ENCODE measurements around the gene BRD4. TPM values are rescaled to one million over a fixed set of nuclear protein-coding genes. Genes with fewer than 3 reads are reported as not detected.
A peak's percentile ranks its signal among the peaks of the same experiment; 100 is the strongest.

Gene BRD4
- total and polyA plus RNA-seq, 11 donors: 31.1 to 78.9 (median 61.8) TPM

DNA sequence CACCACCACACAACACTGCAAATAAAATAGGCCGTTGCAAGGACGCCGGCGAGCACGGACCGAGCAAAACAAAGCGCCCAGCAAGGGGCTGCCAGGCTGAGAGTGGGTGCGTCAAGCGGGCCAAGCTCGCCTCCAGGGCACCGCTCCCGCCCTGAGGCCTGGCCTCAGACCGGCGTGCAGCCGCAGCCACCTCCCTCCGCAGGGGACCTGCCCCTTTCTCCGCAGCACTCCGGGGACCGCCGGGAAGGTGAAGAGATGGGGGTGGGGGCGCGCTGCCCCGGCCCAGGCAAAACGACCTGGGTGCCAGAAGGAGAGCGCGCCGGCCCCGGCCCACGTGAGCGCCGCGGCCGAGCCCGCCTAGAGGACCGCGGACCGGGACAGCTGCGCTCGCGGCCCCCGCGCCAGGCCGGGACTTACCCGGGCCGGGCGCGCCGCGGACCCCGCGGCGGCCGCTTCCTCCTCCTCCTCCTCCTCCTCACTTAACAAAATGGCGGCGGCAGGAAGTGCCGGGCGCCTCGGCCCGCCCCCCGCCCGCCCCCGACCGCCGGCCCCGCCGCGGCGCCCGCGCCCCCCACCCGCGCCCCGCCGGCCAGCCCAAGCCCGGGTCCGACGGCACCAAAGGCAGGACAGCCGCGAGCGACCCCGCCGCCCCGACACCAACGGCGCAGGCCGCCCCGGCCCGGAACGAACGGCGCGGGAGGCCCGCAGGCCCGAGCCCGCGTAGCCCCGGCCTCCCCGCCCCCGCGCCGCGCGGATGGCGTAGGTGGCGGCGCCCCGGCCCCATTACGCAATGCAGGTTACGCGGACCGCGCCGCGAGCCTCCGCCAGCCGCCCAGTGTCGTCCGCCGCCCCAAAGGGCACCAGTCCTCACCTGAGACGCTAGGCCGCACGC lies 674 bp downstream of the BRD4 start:
- H3K27me3 ChIP-seq: no peaks in the 10 kb centered on the region
- peak overlapping the region; percentile 73 to 99 (median 96) for H3K4me3 ChIP-seq
- peak in 3 of 4 donors; percentile 36 to 52 (median 41) for ATAC-seq
- intact Hi-C loops (cut with DNase I): loop anchor here in 8 of 10 donors (5.0 to 10.0 kb wide), 7 partner anchors 34 to 121 kb away; partner anchors contain the start of gene AKAP8 (in 3 of the 8)
- peak; percentile 51 to 83 (median 64) for DNase-seq
- H3K9me3 ChIP-seq: no peaks in the 10 kb centered on the region
- H3K27ac ChIP-seq: peak overlapping the region; percentile 84 to 97 (median 92)
- 0 to 1% (median 1%) methylated on average over 10 to 122 of the region's 122 CpGs for WGBS, 4 donors
- TF ChIP-seq, protein P1, sequence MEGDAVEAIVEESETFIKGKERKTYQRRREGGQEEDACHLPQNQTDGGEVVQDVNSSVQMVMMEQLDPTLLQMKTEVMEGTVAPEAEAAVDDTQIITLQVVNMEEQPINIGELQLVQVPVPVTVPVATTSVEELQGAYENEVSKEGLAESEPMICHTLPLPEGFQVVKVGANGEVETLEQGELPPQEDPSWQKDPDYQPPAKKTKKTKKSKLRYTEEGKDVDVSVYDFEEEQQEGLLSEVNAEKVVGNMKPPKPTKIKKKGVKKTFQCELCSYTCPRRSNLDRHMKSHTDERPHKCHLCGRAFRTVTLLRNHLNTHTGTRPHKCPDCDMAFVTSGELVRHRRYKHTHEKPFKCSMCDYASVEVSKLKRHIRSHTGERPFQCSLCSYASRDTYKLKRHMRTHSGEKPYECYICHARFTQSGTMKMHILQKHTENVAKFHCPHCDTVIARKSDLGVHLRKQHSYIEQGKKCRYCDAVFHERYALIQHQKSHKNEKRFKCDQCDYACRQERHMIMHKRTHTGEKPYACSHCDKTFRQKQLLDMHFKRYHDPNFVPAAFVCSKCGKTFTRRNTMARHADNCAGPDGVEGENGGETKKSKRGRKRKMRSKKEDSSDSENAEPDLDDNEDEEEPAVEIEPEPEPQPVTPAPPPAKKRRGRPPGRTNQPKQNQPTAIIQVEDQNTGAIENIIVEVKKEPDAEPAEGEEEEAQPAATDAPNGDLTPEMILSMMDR (IDR thresholded peaks at IDR 0.05): no peak
- no peak for TF ChIP-seq POLR2A (IDR thresholded peaks at IDR 0.05)
- peaks cover 0 to 3% (median 0%) of the 10 kb centered on the region in 9 donors for H3K36me3 ChIP-seq
- H3K4me1 ChIP-seq: peaks cover 6 to 67% (median 54%) of the 10 kb centered on the region in 12 donors

DNA sequence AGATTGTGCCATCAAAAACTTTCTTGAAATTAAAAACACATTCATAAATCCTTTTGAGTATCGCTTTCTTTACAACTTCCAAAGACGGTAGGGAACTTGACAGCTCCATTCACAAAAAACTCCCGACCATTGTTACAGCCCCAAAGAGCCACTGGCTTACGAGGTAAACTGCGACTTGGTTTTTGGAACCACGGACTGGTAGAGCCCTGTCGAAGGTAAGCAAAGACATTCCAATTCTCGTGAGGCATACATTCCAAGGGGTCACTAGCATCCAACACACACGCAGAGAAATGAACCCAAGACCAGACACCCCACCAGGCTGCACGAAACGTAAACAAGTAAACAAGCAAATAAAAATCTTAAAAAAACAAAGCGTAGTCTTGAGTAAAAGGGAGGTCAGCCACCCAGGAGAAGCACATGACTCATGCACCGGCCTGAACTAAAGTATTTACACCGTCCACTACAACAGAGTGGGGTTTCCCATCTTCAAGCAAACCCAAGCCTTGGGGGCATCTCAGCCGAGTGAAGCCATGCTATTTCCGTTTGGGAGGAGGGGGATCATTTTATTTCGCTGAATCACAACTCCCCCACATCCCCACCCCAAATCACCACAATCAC lies 1.4 kb downstream of the BRD4 start:
- DNase-seq: no peak
- intact Hi-C loops (cut with DNase I): loop anchor here in 8 of 10 donors (5.0 to 10.0 kb wide), 7 partner anchors 34 to 121 kb away; partner anchors contain the start of gene AKAP8 (in 3 of the 8)
- H3K4me1 ChIP-seq: peaks cover 8 to 68% (median 60%) of the 10 kb centered on the region in 12 donors

DNA sequence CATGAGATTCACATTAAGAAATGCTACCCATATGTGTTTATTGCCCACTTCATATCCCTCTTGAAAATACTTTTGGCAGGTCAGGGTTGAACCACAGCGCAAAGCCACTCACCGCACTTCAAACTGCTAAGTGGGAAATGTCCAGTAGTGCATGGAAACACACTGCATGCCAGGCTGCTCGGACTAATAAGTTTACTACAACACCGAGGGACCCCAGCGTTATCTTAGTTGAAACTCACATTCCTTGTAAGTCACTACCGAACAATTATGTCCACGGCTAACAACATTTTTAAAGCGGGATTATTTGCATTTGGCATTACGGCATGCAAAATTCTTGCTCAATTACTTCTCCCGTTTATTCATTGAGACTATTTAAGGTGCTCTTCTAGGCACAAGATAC lies 4.0 kb downstream of the BRD4 start:
- WGBS, 4 donors: 34 to 44% (median 39%) methylated on average over 10 of the region's 10 CpGs
- no peak for ATAC-seq
- intact Hi-C loops (cut with DNase I): loop anchor here in 6 of 10 donors (5.0 kb wide), 4 partner anchors 36 to 61 kb away; no protein-coding TSS in a partner anchor
- no peak for DNase-seq
- Histone ChIP-seq H3K27me3 (no peaks in the 10 kb centered on the region), H3K4me3 (no peak overlapping the region), H3K36me3 (no peaks in the 10 kb centered on the region), H3K4me1 (peaks cover 13 to 87% (median 81%) of the 10 kb centered on the region in 12 donors), H3K9me3 (no peaks in the 10 kb centered on the region), H3K27ac (peak overlapping the region in 3 of 12 donors; percentile 12 to 37 (median 36))
- no peak for TF ChIP-seq POLR2A (IDR thresholded peaks at IDR 0.05)

More for the DNA sequence above, 1.4 kb downstream of the BRD4 start:
- peak overlapping the region; percentile 73 to 99 (median 96) for H3K4me3 ChIP-seq
- peaks cover 0 to 3% (median 0%) of the 10 kb centered on the region in 9 donors for H3K36me3 ChIP-seq
- peak overlapping the region; percentile 84 to 97 (median 92) for H3K27ac ChIP-seq
- WGBS, 4 donors: 6 to 9% (median 8%) methylated on average over 17 of the region's 17 CpGs
- H3K9me3 ChIP-seq: no peaks in the 10 kb centered on the region
- ATAC-seq: peak in 2 of 4 donors; percentile 27 to 36
- TF ChIP-seq POLR2A (IDR thresholded peaks at IDR 0.05): no peak
- TF ChIP-seq, protein P1 (IDR thresholded peaks at IDR 0.05): no peak
- H3K27me3 ChIP-seq: no peaks in the 10 kb centered on the region

DNA sequence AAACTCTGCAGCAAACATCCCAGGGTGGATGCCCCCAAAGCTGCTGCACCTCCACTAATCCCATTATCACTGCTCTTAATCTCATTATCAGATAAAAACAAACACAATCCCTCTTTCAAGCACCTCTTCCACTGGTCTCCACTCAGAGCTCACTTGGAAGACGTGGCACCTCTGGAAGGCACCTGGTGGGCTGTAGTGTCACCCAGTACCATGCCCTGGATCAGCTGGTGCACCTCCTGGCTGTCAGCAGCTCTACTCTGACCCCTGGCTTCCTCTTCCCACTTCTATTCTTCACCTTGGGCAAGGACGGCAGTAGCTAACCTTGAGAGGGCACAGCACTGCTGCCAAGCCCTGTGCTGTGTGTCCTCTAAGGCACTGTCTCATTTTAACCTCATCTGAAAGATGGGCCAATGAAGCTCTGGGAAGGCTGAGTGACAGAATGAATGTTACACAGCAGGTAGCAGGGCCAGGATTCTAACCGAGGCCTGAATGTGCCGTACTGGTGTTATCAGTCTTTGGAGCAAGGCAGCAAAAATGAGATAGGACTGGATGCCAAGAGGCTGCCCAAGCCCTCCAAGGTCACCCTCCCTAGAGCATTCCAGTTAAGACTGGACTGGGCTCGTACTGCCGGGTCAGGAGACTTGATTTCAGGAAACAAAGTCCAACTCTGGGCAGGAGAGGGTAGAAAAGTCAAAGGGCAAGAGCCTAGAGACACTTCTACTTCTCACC lies 7.4 kb downstream of the BRD4 start:
- intact Hi-C loops (cut with DNase I): loop anchor here in 7 of 10 donors (2.0 to 5.0 kb wide), 5 partner anchors 28 to 58 kb away; no protein-coding TSS in a partner anchor
- TF ChIP-seq, protein P1 (IDR thresholded peaks at IDR 0.05): peak in 2 of 12 donors; percentile 6 to 9
- no peak for TF ChIP-seq POLR2A (IDR thresholded peaks at IDR 0.05)
- DNase-seq: peak in 2 of 5 donors; percentile 29 to 62
- H3K9me3 ChIP-seq: no peaks in the 10 kb centered on the region
- ATAC-seq: peak; percentile 51 to 82 (median 68)
- H3K36me3 ChIP-seq: no peaks in the 10 kb centered on the region
- no peaks in the 10 kb centered on the region for H3K27me3 ChIP-seq
- H3K27ac ChIP-seq: peak overlapping the region; percentile 24 to 75 (median 58)
- peaks cover 19 to 99% (median 95%) of the 10 kb centered on the region in 12 donors for H3K4me1 ChIP-seq
- 18 to 22% (median 20%) methylated on average over 6 of the region's 6 CpGs for WGBS, 4 donors
- peak overlapping the region in 1 of 12 donors; percentile 11 for H3K4me3 ChIP-seq
